WTC11 (cell line): ENCODE measurements around the gene LRP11. TPM values are rescaled to one million over a fixed set of nuclear protein-coding genes. Genes with fewer than 3 reads are reported as not detected.

ENCODE experiments used
- ATAC-seq: fragments of 200-7000 bp; cut with Tn5 transposase; 2 replicates; pipeline ENCODE4 v1.10.0; 2021; ENCODE audit warnings: mild to moderate bottlenecking, moderate library complexity
- CTCF ChIA-PET: fragments of 300-600 bp; sonication (Branson Sonifier 250); formaldehyde crosslinking; loops from one replicate; lab custom pipeline; 2021; ENCODE audit warnings: antibody characterized with exemption; lab: Charles Lee
- POLR2A ChIA-PET: fragments of 350-600 bp; sonication (Branson Sonifier 250); formaldehyde crosslinking; loops from one replicate; lab custom pipeline; 2021; ENCODE audit warnings: antibody characterized with exemption; lab: Charles Lee
- DNase-seq: peaks from one replicate; pipeline ENCODE4 v3.0.0; 2021; ENCODE audit warnings: low spot score
- H3K27ac Mint-ChIP-seq: 2 replicates; pipeline ENCODE4 v1.8.0; 2021; ENCODE audit warnings: mixed read lengths
- H3K27me3 Mint-ChIP-seq: 2 replicates; pipeline ENCODE4 v1.8.0; 2021; ENCODE audit warnings: low read depth, mild to moderate bottlenecking, moderate library complexity, mixed read lengths
- H3K36me3 Mint-ChIP-seq: 2 replicates; pipeline ENCODE4 v1.8.0; 2021; ENCODE audit warnings: mixed read lengths
- H3K4me1 Mint-ChIP-seq: 2 replicates; pipeline ENCODE4 v1.8.0; 2022; ENCODE audit warnings: mixed read lengths
- H3K4me3 Mint-ChIP-seq: 2 replicates; pipeline ENCODE4 v1.8.0; 2021; ENCODE audit warnings: mild to moderate bottlenecking, moderate library complexity, mixed read lengths
- H3K9me3 Mint-ChIP-seq: 2 replicates; pipeline ENCODE4 v1.8.0; 2021; ENCODE audit warnings: mixed read lengths
- ATF1 ChIP-seq: sonication (generic); formaldehyde crosslinking; IDR thresholded peaks from 2 replicates; pipeline ENCODE4 v1.8.1; 2023; ENCODE audit warnings: mild to moderate bottlenecking, moderate library complexity, missing genetic modification reagents
- CBFB ChIP-seq: sonication (generic); formaldehyde crosslinking; IDR thresholded peaks from 2 replicates; pipeline ENCODE4 v1.8.1; 2022; ENCODE audit warnings: mild to moderate bottlenecking, low read depth, missing genetic modification reagents
- CDX4 ChIP-seq: fragments of 250-450 bp; sonication (Bioruptor Pico); IDR thresholded peaks from 2 replicates; pipeline ENCODE4 v1.9.0; 2021; ENCODE audit warnings: moderate library complexity, mild to moderate bottlenecking, inconsistent platforms, borderline replicate concordance
- ELF4 ChIP-seq: sonication (generic); formaldehyde crosslinking; IDR thresholded peaks from 2 replicates; pipeline ENCODE4 v1.8.1; 2022; ENCODE audit warnings: low read depth, mild to moderate bottlenecking, moderate library complexity, missing genetic modification reagents
- FOXP1 ChIP-seq: sonication (generic); formaldehyde crosslinking; IDR thresholded peaks from 2 replicates; pipeline ENCODE4 v1.8.0; 2022; ENCODE audit warnings: missing genetic modification reagents, mild to moderate bottlenecking, moderate library complexity, borderline replicate concordance
- GRHL2 ChIP-seq: fragments of 250-450 bp; sonication (Bioruptor Pico); IDR thresholded peaks from 2 replicates; pipeline ENCODE4 v1.8.0; 2022; ENCODE audit warnings: mild to moderate bottlenecking, moderate library complexity; ENCODE audit not compliant: insufficient replicate concordance, severe bottlenecking
- HMGA2 ChIP-seq: fragments of 250-450 bp; sonication (Bioruptor Pico); IDR thresholded peaks from 2 replicates; pipeline ENCODE4 v1.4.0; 2021; ENCODE audit warnings: mild to moderate bottlenecking, moderate library complexity
- IRF2 ChIP-seq: sonication (generic); formaldehyde crosslinking; IDR thresholded peaks from 2 replicates; pipeline ENCODE4 v1.8.0; 2022; ENCODE audit warnings: low read depth, missing genetic modification reagents, borderline replicate concordance
- MLX ChIP-seq: sonication (generic); formaldehyde crosslinking; IDR thresholded peaks from 2 replicates; pipeline ENCODE4 v1.8.1; 2023; ENCODE audit warnings: mild to moderate bottlenecking, missing genetic modification reagents, moderate library complexity
- MXD4 ChIP-seq: fragments of 250-450 bp; sonication (Bioruptor Pico); IDR thresholded peaks from 2 replicates; pipeline ENCODE4 v1.8.0; 2021; ENCODE audit warnings: mild to moderate bottlenecking, moderate library complexity, borderline replicate concordance
- NFATC4 ChIP-seq: fragments of 250-450 bp; sonication (Bioruptor Pico); IDR thresholded peaks from 2 replicates; pipeline ENCODE4 v1.9.0; 2021; ENCODE audit warnings: mild to moderate bottlenecking
- NR3C1 ChIP-seq: sonication (generic); formaldehyde crosslinking; conservative IDR thresholded peaks from 2 replicates; pipeline ENCODE4 v1.8.1; 2023; ENCODE audit warnings: low read depth, mild to moderate bottlenecking, missing genetic modification reagents
- SP1 ChIP-seq: sonication (generic); formaldehyde crosslinking; conservative IDR thresholded peaks from 2 replicates; pipeline ENCODE4 v1.8.1; 2022; ENCODE audit warnings: missing genetic modification reagents
- TEAD1 ChIP-seq: sonication (generic); formaldehyde crosslinking; IDR thresholded peaks from 2 replicates; pipeline ENCODE4 v1.8.0; 2022; ENCODE audit warnings: mild to moderate bottlenecking, missing genetic modification reagents
- USF1 ChIP-seq: sonication (generic); formaldehyde crosslinking; IDR thresholded peaks from 2 replicates; pipeline ENCODE4 v1.8.0; 2022; ENCODE audit warnings: mild to moderate bottlenecking, missing genetic modification reagents
- ZBTB21 ChIP-seq: sonication (generic); formaldehyde crosslinking; IDR thresholded peaks from 2 replicates; pipeline ENCODE4 v1.8.1; 2023; ENCODE audit warnings: mild to moderate bottlenecking, missing genetic modification reagents, borderline replicate concordance
- ZNF121 ChIP-seq: sonication (generic); formaldehyde crosslinking; IDR thresholded peaks from 2 replicates; pipeline ENCODE4 v1.8.0; 2023; ENCODE audit warnings: missing genetic modification reagents
- ZNF281 ChIP-seq: sonication (generic); formaldehyde crosslinking; IDR thresholded peaks from 2 replicates; pipeline ENCODE4 v1.8.0; 2023; ENCODE audit warnings: mild to moderate bottlenecking, missing genetic modification reagents
- total RNA-seq: library from RNA; stranded (reverse); gene quantifications from 3 replicates; pipeline ENCODE4 v1.2.3, GENCODE V29; 2021

The LRP11 gene
- total RNA-seq, 1 experiment from 2014 or later = 19.8 TPM

GRCh38 chr6:149881066-149881766, 17.1 kb upstream of the LRP11 start:
- ChIA-PET POLR2A (no interaction called here), CTCF (interaction anchor here (0.6 to 1.4 kb wide), 3 partner anchors 17 to 128 kb away, joined by 3 read pairs; no protein-coding TSS in a partner anchor)
- ATAC-seq (no peak), DNase-seq (no peak)
- Mint-ChIP-seq H3K4me1 (0 out of 2 replicates have a peak, but pooled peaks cover 5% of the 10 kb centered on the region), H3K27ac (no peak overlapping the region), H3K9me3 (0 out of 2 replicates have a peak, but pooled peaks cover 3% of the 10 kb centered on the region), H3K4me3 (no peak overlapping the region), H3K36me3 (no peaks in the 10 kb centered on the region), H3K27me3 (peaks cover 34% of the 10 kb centered on the region)
- TF ChIP-seq ZNF281 (CRISPR knock-in tag) (no peak), USF1 (CRISPR knock-in tag) (no peak)

- Mint-ChIP-seq H3K9me3 (peaks cover 8% of the 10 kb centered on the region), H3K27me3 (peaks cover 16% of the 10 kb centered on the region), H3K27ac (no peak overlapping the region), H3K36me3 (no peaks in the 10 kb centered on the region), H3K4me3 (no peak overlapping the region), H3K4me1 (no peaks in the 10 kb centered on the region)
- no peak for ATAC-seq
- POLR2A ChIA-PET = no interaction called here
- CTCF ChIA-PET = interaction anchor here (1.2 to 1.7 kb wide), 2 partner anchors 21 to 37 kb away, joined by 3 to 4 read pairs; no protein-coding TSS in a partner anchor
- TF ChIP-seq SP1 (CRISPR knock-in tag) = no peak
- no peak for TF ChIP-seq NR3C1 (CRISPR knock-in tag)
- no peak for TF ChIP-seq GRHL2 (CRISPR knock-in tag)
- TF ChIP-seq MLX = no peak
- no peak for TF ChIP-seq MXD4 (CRISPR knock-in tag)
- no peak for TF ChIP-seq TEAD1 (CRISPR knock-in tag)
- TF ChIP-seq ELF4 (CRISPR knock-in tag) = no peak
- no peak for TF ChIP-seq CDX4
- TF ChIP-seq IRF2 (CRISPR knock-in tag) = no peak
- no peak for TF ChIP-seq ZNF121 (CRISPR knock-in tag)
- TF ChIP-seq ZBTB21 (CRISPR knock-in tag) = no peak
- TF ChIP-seq FOXP1 = no peak
- no peak for TF ChIP-seq NFATC4 (CRISPR knock-in tag)
- no peak for TF ChIP-seq ATF1 (CRISPR knock-in tag)
- no peak for TF ChIP-seq CBFB (CRISPR knock-in tag)
- TF ChIP-seq HMGA2 (CRISPR knock-in tag) = no peak
- no peak for DNase-seq
These were observed 13.5 kb upstream of the LRP11 start for GRCh38 chr6:149877659-149878058.
